Activated CD8-positive, alpha-beta memory T cell treated with anti-CD3 and anti-CD28 coated beads, Interleukin-2, amount 50 U/mL, for 4 hours (primary cell): Measurements from ENCODE around the gene ICOSLG.
"Not testable (repeated sequence)": the region's sequence is repeated elsewhere in the genome, so short reads cannot be mapped to it uniquely, and the experiment has no call there.

Source experiments
- DNase-seq: peaks from one replicate; pipeline ENCODE4 v3.0.0-alpha.2; 2020

The ICOSLG gene

DNA sequence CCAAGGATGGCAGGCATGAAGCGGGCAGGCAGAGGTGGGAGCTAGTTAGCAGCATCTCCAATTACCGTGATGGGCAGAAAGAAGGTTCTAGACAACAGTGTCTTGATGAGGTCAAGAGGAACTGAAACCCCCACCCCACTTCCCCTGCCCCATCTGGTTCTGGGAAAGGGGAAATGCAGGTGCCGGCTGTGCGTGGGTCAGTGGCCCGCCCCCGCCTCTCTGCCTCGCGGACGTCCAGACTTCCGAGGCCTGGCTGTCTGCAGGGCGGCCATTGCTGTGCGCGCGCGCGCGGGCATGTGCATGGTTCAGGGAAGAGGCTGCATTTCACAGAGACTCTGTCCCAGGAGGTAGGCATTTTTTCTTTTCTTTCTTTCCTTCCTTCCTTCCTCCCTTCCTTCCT is 65.6 kb downstream of the ICOSLG start:
- not testable (repeated sequence) for DNase-seq
